Measurements from ENCODE around the gene DTX3L. TPM values are rescaled to one million over a fixed set of nuclear protein-coding genes. Genes with fewer than 3 reads are reported as not detected.

DTX3L gene
- total RNA-seq, 1 donor from 2014 or later = 44.5 TPM

DNA sequence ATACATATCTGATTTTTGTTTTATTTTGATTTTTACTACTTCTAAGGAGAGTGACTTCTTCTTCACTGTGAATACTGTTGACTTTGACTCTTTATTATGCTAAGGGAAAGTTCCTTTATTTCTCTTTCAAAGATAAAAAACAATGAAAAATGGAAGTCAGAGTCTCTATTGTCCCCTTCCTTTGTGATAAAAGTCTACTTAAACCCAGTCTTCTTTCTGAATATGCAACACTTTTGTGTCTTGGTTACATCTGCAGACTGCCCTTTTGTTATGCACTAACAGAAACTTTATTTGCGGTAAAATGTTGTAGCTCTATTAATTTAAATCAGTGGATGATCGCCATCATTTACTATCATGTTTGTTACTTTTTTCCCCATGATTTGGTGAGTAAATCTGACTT is 26.5 kb downstream of the DTX3L start:
- DNase-seq (ENCODE audit: low spot score) = no peak
- intact Hi-C loops (cut with micrococcal nuclease) = no loop called here
- Mint-ChIP-seq H3K27ac (no peak overlapping the region), H3K4me1 (ENCODE audit: low read depth) (peaks cover 6% of the 10 kb centered on the region), H3K4me3 (no peak overlapping the region), H3K9me3 (no peaks in the 10 kb centered on the region), H3K27me3 (ENCODE audit: insufficient read depth) (no peaks in the 10 kb centered on the region), H3K36me3 (ENCODE audit: low read depth) (peaks cover 5% of the 10 kb centered on the region)

DNA sequence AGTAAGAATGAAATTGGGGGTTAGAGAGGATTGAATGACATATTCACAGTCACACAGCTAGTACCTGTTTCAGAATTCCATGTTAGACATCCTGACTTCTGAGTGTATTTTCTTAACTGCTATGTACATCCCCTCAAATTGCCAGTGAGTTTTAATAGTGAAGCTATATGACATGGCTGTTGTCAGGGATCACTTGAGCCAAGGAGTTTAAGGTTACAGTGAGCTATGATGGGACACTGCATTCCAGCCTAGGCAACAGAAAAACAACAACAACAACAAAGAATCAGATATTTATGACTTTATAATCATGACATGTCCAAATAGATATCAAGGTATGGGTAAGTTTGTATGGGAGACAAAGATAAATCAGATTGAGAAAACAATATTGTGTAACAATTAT is 29.9 kb downstream of the DTX3L start:
- no peak for DNase-seq (ENCODE audit: low spot score)
- intact Hi-C loops (cut with micrococcal nuclease) = no loop called here
- no peak overlapping the region for H3K27ac Mint-ChIP-seq
- peaks cover 8% of the 10 kb centered on the region for H3K36me3 Mint-ChIP-seq (ENCODE audit: low read depth)
- H3K27me3 Mint-ChIP-seq (ENCODE audit: insufficient read depth) = no peaks in the 10 kb centered on the region
- no peaks in the 10 kb centered on the region for H3K9me3 Mint-ChIP-seq
- H3K4me3 Mint-ChIP-seq = no peak overlapping the region
- peaks cover 5% of the 10 kb centered on the region for H3K4me1 Mint-ChIP-seq (ENCODE audit: low read depth)

DNA sequence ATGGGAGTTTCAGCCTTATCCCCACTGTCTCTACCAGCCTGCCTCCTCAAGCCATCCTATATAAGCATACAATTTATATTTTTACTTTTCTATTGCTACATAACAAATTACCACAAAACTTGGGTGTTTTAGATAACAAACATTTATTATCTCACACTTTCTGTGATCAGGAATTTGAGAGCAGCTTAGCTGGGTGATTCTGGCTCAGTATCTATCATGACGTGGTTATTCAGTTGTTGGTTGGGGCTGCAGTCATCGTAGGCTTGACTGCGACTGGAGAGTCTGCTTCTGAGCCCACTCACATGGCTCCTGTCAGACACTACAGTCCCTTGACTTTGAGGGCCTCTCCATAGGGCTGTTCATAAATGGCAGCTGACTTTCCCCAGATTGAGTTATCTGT is 34.0 kb downstream of the DTX3L start:
- Mint-ChIP-seq H3K27me3 (ENCODE audit: insufficient read depth) (no peaks in the 10 kb centered on the region), H3K4me3 (no peak overlapping the region), H3K9me3 (peaks cover under 1% of the 10 kb centered on the region), H3K4me1 (ENCODE audit: low read depth) (peaks cover 11% of the 10 kb centered on the region), H3K27ac (no peak overlapping the region), H3K36me3 (ENCODE audit: low read depth) (peaks cover 20% of the 10 kb centered on the region)
- no peak for DNase-seq (ENCODE audit: low spot score)
- intact Hi-C loops (cut with micrococcal nuclease) = no loop called here

DNA sequence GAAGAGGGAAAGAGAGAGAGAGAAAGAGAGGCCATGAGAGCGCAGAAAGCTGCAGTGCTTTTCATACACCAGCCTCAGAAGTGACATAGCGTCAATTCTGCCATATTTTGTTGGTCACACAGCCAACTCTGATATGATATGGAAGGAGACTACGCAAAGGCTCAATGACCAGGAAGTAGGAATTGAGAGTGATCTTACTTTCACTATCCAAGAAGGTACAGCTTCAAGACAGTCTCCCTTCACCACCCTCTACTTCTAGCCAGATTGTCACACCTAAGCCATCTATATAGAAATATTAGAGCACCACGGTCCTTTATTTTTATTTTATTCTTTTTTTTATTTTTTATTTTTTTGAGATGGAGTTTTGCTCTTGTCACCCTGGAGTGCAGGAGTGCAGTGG is 34.4 kb downstream of the DTX3L start:
- DNase-seq (ENCODE audit: low spot score) = no peak
- Mint-ChIP-seq H3K4me1 (ENCODE audit: low read depth) (peaks cover 15% of the 10 kb centered on the region), H3K4me3 (no peak overlapping the region), H3K27ac (no peak overlapping the region), H3K9me3 (peaks cover 3% of the 10 kb centered on the region), H3K36me3 (ENCODE audit: low read depth) (peaks cover 22% of the 10 kb centered on the region), H3K27me3 (ENCODE audit: insufficient read depth) (no peaks in the 10 kb centered on the region)
- intact Hi-C loops (cut with micrococcal nuclease) = no loop called here

DNA sequence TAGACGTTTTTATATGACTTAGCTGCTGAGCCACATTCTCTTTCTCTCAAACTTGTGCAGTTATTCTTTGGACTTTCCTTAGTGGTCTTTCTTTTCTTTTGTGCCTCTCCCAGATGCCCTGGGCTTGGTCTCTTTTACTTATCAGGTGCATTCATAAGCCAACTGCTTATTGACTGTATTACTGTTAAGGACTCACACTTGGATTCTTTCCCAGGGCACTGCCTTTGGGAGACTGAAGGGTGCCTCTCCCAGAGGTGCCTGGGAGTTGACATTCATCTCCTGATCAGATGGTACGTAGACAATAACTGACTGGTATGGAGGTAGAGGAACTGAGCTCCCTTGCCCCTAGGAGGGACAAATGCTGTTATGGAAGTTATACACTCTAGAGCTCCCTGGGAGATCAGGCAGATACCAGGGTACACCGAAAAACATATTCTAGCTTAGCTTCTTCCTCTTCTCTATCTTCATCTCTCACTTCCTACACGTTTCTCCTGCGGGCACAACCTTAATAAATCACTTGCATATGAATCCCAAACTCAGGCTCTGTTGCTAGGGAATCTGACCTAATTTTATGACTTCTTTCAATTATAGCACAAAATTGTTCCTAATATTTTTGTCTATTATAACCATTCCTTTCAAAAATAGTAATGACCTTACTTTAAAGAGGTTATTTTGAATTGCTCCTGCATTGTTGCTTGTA is 38.0 kb downstream of the DTX3L start:
- Mint-ChIP-seq H3K27me3 (ENCODE audit: insufficient read depth) (no peaks in the 10 kb centered on the region), H3K27ac (no peak overlapping the region), H3K36me3 (ENCODE audit: low read depth) (peaks cover 22% of the 10 kb centered on the region), H3K4me1 (ENCODE audit: low read depth) (peaks cover 21% of the 10 kb centered on the region), H3K4me3 (no peak overlapping the region), H3K9me3 (peaks cover 7% of the 10 kb centered on the region)
- no peak for DNase-seq (ENCODE audit: low spot score)
- intact Hi-C loops (cut with micrococcal nuclease) = no loop called here

DNA sequence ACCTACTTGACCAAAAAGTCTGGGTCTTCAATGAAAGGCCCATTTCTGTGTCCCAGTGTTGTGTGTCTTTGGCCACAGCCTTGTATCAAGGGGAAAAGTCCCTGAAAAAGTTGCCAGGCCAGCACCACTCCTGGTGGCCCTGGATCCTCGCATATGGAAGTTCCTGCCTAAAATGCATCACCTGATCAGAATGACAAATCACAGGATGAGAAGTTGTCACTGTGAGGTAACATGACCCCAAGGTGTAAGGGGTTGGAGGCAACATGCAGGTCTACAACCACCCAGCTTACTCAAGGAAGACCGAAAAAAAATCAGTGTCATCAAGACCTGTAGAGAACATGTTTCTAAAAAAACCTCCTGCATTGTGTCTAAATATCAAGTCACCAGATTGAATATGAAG is 38.9 kb downstream of the DTX3L start:
- no peaks in the 10 kb centered on the region for H3K27me3 Mint-ChIP-seq (ENCODE audit: insufficient read depth)

DNA sequence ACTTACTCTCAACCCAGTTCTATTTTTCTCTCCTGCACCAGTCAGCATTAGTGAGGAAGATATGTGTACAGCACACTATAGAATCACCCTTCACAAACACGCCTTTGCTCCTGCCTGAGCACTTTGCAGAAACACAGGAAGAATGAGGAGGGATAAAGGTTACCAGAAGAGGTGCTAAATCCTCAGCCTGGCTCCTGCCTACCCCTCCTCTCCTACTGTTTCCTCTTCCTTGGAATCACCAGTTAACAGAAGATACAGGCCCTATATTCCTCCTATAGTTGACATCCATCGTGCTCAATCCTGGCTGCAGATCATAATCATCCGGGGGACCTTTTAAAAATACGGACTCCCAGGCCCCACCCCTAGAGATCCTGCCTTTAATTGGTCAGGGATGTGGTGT is 42.2 kb downstream of the DTX3L start:
- intact Hi-C loops (cut with micrococcal nuclease) = no loop called here
- Mint-ChIP-seq H3K4me1 (ENCODE audit: low read depth) (peaks cover 32% of the 10 kb centered on the region), H3K27ac (no peak overlapping the region), H3K27me3 (ENCODE audit: insufficient read depth) (no peaks in the 10 kb centered on the region), H3K36me3 (ENCODE audit: low read depth) (peaks cover 32% of the 10 kb centered on the region), H3K4me3 (no peak overlapping the region), H3K9me3 (peaks cover 16% of the 10 kb centered on the region)
- DNase-seq (ENCODE audit: low spot score) = no peak

More for the DNA sequence above, 38.9 kb downstream of the DTX3L start:
- no peak for DNase-seq (ENCODE audit: low spot score)
- Mint-ChIP-seq H3K27ac (no peak overlapping the region), H3K36me3 (ENCODE audit: low read depth) (peaks cover 26% of the 10 kb centered on the region), H3K4me1 (ENCODE audit: low read depth) (peaks cover 21% of the 10 kb centered on the region), H3K4me3 (no peak overlapping the region), H3K9me3 (peaks cover 7% of the 10 kb centered on the region)
- intact Hi-C loops (cut with micrococcal nuclease) = no loop called here

DNA sequence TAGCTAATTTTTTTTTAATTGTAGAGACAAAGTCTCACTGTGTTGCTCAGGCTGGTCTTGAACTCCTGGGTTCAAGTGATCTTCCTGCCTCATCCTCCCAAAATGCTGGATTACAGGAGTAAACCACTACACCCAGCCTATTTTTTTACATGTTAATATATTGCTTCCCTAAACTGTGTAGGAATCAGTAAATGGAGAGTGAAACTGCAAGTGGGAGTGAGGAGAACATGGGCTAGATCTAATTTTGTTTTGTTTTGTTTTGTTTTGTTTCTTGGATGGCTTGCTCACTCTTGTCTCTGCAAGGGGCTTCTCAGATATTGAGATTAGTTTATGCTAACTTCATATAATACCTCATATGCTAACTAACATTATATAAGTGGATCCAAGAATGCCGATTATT is 44.8 kb downstream of the DTX3L start:
- intact Hi-C loops (cut with micrococcal nuclease) = no loop called here
- peak overlapping the region; percentile 65 for H3K27ac Mint-ChIP-seq
- H3K4me3 Mint-ChIP-seq = peak overlapping the region; percentile 25
- no peaks in the 10 kb centered on the region for H3K27me3 Mint-ChIP-seq (ENCODE audit: insufficient read depth)
- peaks cover 36% of the 10 kb centered on the region for H3K36me3 Mint-ChIP-seq (ENCODE audit: low read depth)
- H3K9me3 Mint-ChIP-seq = peaks cover 19% of the 10 kb centered on the region
- peaks cover 23% of the 10 kb centered on the region for H3K4me1 Mint-ChIP-seq (ENCODE audit: low read depth)
- DNase-seq (ENCODE audit: low spot score) = no peak

DNA sequence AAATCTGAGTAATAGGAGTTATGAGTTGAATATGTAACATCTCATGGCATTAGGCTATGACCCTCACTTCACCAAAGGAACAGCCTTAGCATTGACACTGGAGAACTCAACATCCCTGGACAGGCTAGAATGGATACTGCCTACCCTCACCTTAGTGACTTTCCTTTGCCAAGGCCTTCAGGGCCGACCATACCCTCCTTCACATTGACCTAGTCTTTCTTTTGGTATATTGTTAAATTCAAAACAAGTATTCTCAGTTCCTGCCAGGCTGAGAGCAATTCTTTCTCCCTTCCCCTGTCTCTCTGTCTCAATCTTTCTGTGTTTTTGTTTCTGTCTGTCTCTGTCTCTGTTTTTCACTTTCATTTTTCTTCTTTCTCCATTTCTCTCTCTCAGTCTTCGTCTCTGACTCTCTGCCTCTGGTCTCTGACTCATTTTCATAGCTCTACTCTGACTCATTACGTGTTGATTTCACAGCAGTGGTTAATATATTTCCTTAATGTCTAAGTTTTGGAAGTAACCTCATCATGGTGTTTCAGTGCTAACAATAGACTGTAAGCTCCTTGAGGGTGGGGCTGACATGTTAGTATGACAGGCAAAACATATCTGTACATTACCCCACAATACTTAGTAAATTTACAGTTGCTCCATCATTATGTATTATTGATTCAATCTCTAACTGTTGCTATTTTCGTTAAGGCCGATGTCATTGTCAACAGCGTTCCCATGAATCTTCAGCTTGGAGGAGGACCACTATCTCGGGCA is 45.8 kb downstream of the DTX3L start:
- intact Hi-C loops (cut with micrococcal nuclease) = loop anchor here (1.0 kb wide), 9 partner anchors 33 to 775 kb away; partner anchors contain the start of genes DTX3L, EAF2, IQCB1 and PARP9
- H3K36me3 Mint-ChIP-seq (ENCODE audit: low read depth) = peaks cover 37% of the 10 kb centered on the region
- DNase-seq (ENCODE audit: low spot score) = peak; percentile 31

DNA sequence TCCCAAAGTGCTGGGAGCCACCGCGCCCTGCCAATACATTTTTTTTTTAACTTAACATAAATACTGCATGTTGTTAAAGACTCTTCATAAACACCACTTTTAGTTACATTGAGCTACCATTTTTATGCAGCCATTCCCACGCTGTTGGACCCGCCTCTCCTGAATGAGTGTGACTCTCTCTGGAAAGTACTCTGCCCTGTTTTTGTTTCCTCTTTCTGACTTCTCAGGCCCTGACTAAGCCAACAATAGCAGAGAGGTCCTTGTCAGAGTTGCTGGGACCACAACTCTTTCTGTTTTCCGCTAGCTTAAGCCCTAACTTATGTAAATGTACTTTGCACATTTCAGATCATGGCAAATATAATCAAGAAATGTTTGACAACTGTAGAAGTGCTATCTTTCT is 48.6 kb downstream of the DTX3L start:
- peaks cover 20% of the 10 kb centered on the region for H3K4me1 Mint-ChIP-seq (ENCODE audit: low read depth)
- H3K27ac Mint-ChIP-seq = peak overlapping the region; percentile 31
- H3K9me3 Mint-ChIP-seq = peaks cover 18% of the 10 kb centered on the region
- H3K36me3 Mint-ChIP-seq (ENCODE audit: low read depth) = peaks cover 49% of the 10 kb centered on the region
- intact Hi-C loops (cut with micrococcal nuclease) = no loop called here
- H3K4me3 Mint-ChIP-seq = no peak overlapping the region
- DNase-seq (ENCODE audit: low spot score) = no peak
- H3K27me3 Mint-ChIP-seq (ENCODE audit: insufficient read depth) = no peaks in the 10 kb centered on the region

More for the DNA sequence above, 45.8 kb downstream of the DTX3L start:
- peak overlapping the region; percentile 58 for H3K4me3 Mint-ChIP-seq
- peaks cover 20% of the 10 kb centered on the region for H3K4me1 Mint-ChIP-seq (ENCODE audit: low read depth)
- peak overlapping the region; percentile 89 for H3K27ac Mint-ChIP-seq
- H3K9me3 Mint-ChIP-seq = peaks cover 18% of the 10 kb centered on the region
- no peaks in the 10 kb centered on the region for H3K27me3 Mint-ChIP-seq (ENCODE audit: insufficient read depth)

DNA sequence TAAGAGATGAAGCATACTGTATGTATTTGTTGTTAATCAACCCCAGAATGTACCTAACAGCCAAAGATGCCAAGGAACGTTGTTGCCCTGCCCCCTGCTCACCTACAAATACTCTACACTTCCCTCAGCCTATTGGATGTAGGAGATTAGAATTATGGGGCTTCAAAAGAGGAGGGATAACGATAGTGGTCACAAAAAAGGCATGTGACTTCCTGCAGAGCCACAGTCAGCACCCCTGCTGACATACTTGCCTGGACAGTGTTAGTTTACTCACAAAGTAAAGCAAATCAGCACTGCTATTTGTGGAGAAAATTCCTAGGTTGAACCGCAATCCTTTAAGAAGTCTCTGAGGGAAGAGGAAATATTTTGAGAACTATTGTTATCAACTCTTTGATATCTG is 51.2 kb downstream of the DTX3L start:
- H3K36me3 Mint-ChIP-seq (ENCODE audit: low read depth) = peaks cover 49% of the 10 kb centered on the region
- DNase-seq (ENCODE audit: low spot score) = no peak
- intact Hi-C loops (cut with micrococcal nuclease) = no loop called here

DNA sequence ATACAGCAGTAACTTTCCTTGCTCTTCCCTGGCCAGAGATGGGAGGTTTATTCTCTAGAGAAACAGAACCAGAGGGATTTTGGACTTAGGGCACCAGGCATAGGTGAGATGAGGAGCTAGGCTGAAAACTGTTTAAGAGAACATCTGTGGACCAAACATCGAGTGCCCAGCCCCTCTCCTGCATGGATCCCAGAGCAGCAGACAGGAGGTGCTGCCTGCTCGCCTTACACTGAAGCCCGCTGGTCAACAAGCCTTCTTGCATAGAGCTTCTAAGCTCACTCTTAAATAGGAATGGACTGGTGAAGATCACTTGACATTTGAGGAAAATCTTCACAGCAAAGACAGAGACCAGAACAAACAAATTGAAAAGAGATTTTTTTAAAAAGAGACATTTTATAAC is 54.5 kb downstream of the DTX3L start:
- Mint-ChIP-seq H3K4me3 (no peak overlapping the region), H3K27me3 (ENCODE audit: insufficient read depth) (no peaks in the 10 kb centered on the region), H3K27ac (no peak overlapping the region), H3K4me1 (ENCODE audit: low read depth) (no peaks in the 10 kb centered on the region), H3K9me3 (no peaks in the 10 kb centered on the region), H3K36me3 (ENCODE audit: low read depth) (peaks cover 45% of the 10 kb centered on the region)
- intact Hi-C loops (cut with micrococcal nuclease) = no loop called here
- no peak for DNase-seq (ENCODE audit: low spot score)

More for the DNA sequence above, 51.2 kb downstream of the DTX3L start:
- Mint-ChIP-seq H3K27me3 (ENCODE audit: insufficient read depth) (no peaks in the 10 kb centered on the region), H3K27ac (no peak overlapping the region), H3K4me3 (no peak overlapping the region), H3K9me3 (peaks cover 16% of the 10 kb centered on the region), H3K4me1 (ENCODE audit: low read depth) (peaks cover 6% of the 10 kb centered on the region)

DNA sequence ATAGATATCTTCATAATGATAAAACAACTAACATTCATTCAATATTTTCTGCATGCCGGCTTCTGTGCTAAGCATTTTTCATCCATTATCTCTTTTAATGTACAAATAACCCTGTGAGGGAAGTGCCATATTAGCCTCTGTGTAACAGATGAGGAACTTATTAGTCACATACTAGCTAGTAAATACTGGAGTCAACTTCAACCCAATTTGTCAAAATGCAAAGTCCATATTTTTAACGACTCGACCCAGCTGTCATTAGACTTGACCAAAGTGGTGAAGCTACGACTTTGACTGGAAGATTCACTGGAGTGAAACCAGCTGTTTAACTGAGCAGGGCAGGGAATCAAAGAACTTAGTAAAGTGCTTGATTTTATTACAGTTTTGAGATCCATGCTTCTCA is 54.9 kb downstream of the DTX3L start:
- no peaks in the 10 kb centered on the region for H3K27me3 Mint-ChIP-seq (ENCODE audit: insufficient read depth)
- H3K4me3 Mint-ChIP-seq = no peak overlapping the region
- no peak for DNase-seq (ENCODE audit: low spot score)
- intact Hi-C loops (cut with micrococcal nuclease) = no loop called here
- H3K36me3 Mint-ChIP-seq (ENCODE audit: low read depth) = peaks cover 43% of the 10 kb centered on the region
- H3K9me3 Mint-ChIP-seq = no peaks in the 10 kb centered on the region
- H3K4me1 Mint-ChIP-seq (ENCODE audit: low read depth) = no peaks in the 10 kb centered on the region
- H3K27ac Mint-ChIP-seq = no peak overlapping the region
